ENCODE results near the gene BOC.

GRCh38 chr3:113276751-113277080, 65.4 kb downstream of the BOC start:
- TF ChIP-seq POLR2A (IDR thresholded peaks at IDR 0.05), result no peak
- no peak for TF ChIP-seq CTCF (IDR thresholded peaks at IDR 0.05)
